GM12891 (cell line): ENCODE measurements around the gene SEMA6A.

ENCODE experiments used
- PAX5 ChIP-seq: IDR thresholded peaks from 2 replicates; pipeline ENCODE4 v1.6.1; 2011; ENCODE audit warnings: low read length, moderate library complexity, mild to moderate bottlenecking; ENCODE audit not compliant: insufficient read depth, severe bottlenecking
- POLR2A ChIP-seq: IDR thresholded peaks from 2 replicates; pipeline ENCODE4 v1.6.1; 2011; ENCODE audit warnings: low read depth, low read length, control low read depth
- POLR2AphosphoS5 ChIP-seq: IDR thresholded peaks from 2 replicates; pipeline ENCODE4 v1.6.1; 2011; ENCODE audit warnings: low read depth, low read length, control low read depth

DNA sequence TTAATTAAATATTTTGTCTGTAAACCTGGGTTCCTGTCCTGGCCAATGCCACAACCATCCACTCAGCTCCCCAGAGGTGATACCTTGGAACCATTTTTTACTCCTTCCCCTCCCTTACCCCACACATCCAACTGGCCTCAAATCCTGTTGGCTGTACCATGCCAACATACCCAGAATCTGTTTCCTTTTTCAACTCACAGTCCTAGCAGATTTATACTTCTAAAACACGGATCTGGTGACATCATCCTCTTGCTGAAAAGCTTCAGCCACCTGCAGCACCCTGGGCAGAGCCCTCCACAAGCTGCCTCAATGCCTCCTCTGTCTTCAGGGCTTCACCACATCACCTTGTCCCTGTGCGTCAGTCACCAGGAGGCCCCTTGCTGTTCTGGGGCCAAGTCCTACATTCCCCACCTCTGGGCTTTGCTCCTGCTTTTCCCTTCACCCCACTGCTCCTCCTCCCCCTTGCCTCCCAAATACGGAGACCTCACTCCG lies 14.9 kb downstream of the SEMA6A start:
- no peak for TF ChIP-seq POLR2A
- no peak for TF ChIP-seq PAX5
- TF ChIP-seq POLR2AphosphoS5 = no peak
